NB4 (cell line): ENCODE results near the gene HARBI1.

Experiments used
- DNase-seq: peaks from one replicate; pipeline ENCODE4 v3.0.0; 2010; ENCODE audit warnings: low read depth
- H3K4me3 ChIP-seq: one replicate; pipeline ENCODE4 v1.5.1; 2011; ENCODE audit warnings: mild to moderate bottlenecking, low read depth, low read length, moderate library complexity
- CTCF ChIP-seq: IDR thresholded peaks from one replicate; pipeline ENCODE4 v1.5.1; 2012; ENCODE audit warnings: low read depth, low read length
- MAX ChIP-seq: IDR thresholded peaks from 2 replicates; pipeline ENCODE4 v1.6.1; 2011; ENCODE audit warnings: low read depth, low read length
- MYC ChIP-seq: IDR thresholded peaks from 2 replicates; pipeline ENCODE4 v1.6.1; 2011; ENCODE audit warnings: low read depth, low read length
- POLR2A ChIP-seq: IDR thresholded peaks from 2 replicates; pipeline ENCODE4 v1.6.1; 2011; ENCODE audit warnings: mild to moderate bottlenecking; ENCODE audit not compliant: insufficient read length; ENCODE audit errors: extremely low read depth

HARBI1 gene

GRCh38 chr11:46617134-46617971 is at the start of gene HARBI1, which contains the start of gene ATG13:
HARBI1 (minus strand) TSS chr11:46617227; CDS start chr11:46616237, 990 bp downstream.
ATG13 (plus strand) TSS chr11:46617553; CDS start chr11:46644292, 26,739 bp downstream.
- TF ChIP-seq POLR2A, result peak; percentile 27
- TF ChIP-seq MAX, result no peak; the same call in 1 of the 2 replicates
- TF ChIP-seq CTCF, result peak; percentile 77
- TF ChIP-seq MYC, result peak; percentile 4; the same call in 1 of the 2 replicates
- peak within 1 kb of the TSS; percentile 97 for H3K4me3 ChIP-seq
- peak; percentile 93 for DNase-seq

- TF ChIP-seq POLR2A, result no peak
- no peak for TF ChIP-seq MAX
- TF ChIP-seq CTCF, result no peak
- TF ChIP-seq MYC, result no peak
- no peak overlapping the region for H3K4me3 ChIP-seq
- peak; percentile 46 for DNase-seq
These were observed 49.5 kb upstream of the HARBI1 start for GRCh38 chr11:46666516-46666915.

- TF ChIP-seq MYC, result no peak
- TF ChIP-seq MAX, result no peak
- no peak for TF ChIP-seq CTCF
- TF ChIP-seq POLR2A, result no peak
- no peak overlapping the region for H3K4me3 ChIP-seq
- DNase-seq, result no peak
These were observed 48.3 kb upstream of the HARBI1 start for GRCh38 chr11:46665356-46665755.

- DNase-seq, result no peak
- H3K4me3 ChIP-seq, result no peak overlapping the region
- no peak for TF ChIP-seq MAX
- TF ChIP-seq CTCF, result no peak
- no peak for TF ChIP-seq POLR2A
- no peak for TF ChIP-seq MYC
These were observed 47.6 kb upstream of the HARBI1 start for GRCh38 chr11:46664612-46665011.

- no peak overlapping the region for H3K4me3 ChIP-seq
- TF ChIP-seq CTCF, result no peak
- TF ChIP-seq MAX, result no peak
- no peak for TF ChIP-seq POLR2A
- no peak for TF ChIP-seq MYC
- DNase-seq, result no peak
These were observed 46.4 kb upstream of the HARBI1 start for GRCh38 chr11:46663277-46663940.
